Right renal cortex interstitium (tissue), 3 donors: Measurements from ENCODE around the gene PSMA6. TPM values are rescaled to one million over a fixed set of nuclear protein-coding genes. Genes with fewer than 3 reads are reported as not detected.
"Not testable (repeated sequence)": the region's sequence is repeated elsewhere in the genome, so short reads cannot be mapped to it uniquely, and the experiment has no call there.

Source experiments
- DNase-seq, 3 donors: peaks; one replicate each; pipeline ENCODE4 v3.0.0-alpha.2; 2013; ENCODE audit warnings: low read depth in 3 of 3, low spot score in 2 of 3
- polyA plus RNA-seq, 3 donors: library from polyadenylated mRNA; unstranded; fragments of 120-200 nt; gene quantifications; one replicate each; pipeline ENCODE4 v1.2.1, GENCODE V29; 2013; ENCODE audit not compliant: insufficient read length in 3 of 3

The PSMA6 gene
- polyA plus RNA-seq = 100 to 1,000 TPM; 185 to 199 (median 198) TPM

GRCh38 chr14:35292051-35292769 is at the start of gene PSMA6:
TSS of gene PSMA6 (plus strand) at chr14:35292382. CDS start at chr14:35292477, 95 bp downstream.
- DNase-seq = peak; percentile 96 to 99 (median 97)

DNA sequence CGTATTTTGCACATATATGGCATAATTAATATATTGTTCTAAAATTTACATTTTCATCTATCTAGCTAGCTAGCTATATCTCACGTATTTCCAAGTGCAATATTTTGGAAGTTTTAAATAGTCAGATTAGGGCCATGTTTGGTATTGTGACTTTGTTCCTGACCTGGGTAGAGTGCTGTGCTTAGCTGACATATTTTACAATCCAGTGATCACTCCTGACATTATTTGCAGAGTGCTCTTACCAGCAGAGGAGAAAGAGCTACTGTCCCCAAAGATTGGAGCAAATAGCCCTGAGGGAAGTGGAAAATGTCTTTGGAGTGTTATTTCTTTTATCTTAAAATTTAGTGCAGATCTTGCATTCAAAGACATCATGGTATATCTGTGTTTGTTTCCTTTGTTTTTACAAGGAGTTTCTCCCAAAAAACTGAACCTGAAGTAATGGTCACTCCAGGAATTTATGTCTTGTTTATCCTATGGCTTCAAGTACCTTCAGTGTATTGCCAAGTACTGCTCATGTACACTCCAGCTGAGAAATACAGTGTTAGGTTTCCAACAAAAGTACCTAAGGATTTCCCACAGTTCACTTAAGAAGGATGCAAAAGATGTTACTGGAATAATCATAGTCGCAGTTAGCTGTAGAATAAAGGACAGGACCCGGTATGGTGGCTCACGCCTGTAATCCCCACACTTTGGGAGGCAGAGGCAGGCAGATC is 49.4 kb upstream of the PSMA6 start:
- no peak for DNase-seq

GRCh38 chr14:35243956-35244355 is 48.2 kb upstream of the PSMA6 start:
- no peak for DNase-seq

- no peak for DNase-seq
These were observed 47.6 kb upstream of the PSMA6 start for GRCh38 chr14:35244542-35244941.

DNA sequence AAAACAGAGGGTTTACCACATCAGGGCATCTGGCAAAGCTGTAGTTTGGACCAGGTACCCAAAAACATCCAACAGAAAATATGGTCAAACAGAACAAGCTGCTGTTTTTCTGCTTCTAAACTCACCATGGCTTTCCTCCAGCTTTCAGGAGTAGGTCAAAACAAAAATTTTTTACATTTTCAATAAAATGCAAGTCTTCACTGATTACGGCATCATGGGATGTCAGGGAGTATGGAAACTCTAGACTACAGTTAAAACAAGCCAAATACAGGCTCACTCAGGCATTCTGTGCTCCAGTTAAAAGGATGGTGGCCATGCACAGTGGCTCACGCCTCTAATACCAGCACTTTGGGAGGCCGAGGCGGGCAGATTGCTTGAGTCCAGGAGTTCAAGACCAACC is 47.1 kb upstream of the PSMA6 start:
- DNase-seq = no peak

DNA sequence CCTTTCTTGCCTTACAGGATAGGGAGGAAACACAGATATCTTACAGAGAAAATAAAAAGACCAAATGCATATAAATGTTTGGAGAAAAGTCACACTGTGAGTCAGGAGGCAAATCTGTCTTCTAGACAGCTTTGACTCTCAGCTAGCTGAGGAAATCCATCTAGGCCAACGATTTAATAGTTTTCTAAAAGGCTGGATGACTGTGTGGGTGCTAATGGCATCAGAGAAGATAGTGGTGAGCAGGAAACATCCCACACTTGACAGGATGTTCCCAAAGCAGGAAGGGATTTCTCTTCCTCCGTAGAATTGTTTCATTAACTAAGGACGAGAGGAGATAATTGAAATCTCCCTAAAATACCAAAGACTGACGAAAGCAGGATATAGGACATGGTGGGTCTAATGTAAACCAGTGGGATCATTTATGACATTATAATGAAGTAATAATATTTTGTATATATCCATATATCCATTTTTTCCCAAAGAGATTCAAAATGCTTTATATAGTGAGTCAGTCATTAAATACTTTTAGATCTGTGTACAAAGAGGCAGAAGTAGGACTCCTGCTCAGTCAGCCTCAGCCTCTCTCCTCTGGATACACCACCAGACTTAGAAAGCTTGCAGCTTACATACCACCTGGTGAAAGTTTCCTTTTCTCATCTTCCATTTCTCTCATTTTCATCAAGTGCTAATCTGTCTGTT is 44.3 kb upstream of the PSMA6 start:
- DNase-seq = no peak

DNA sequence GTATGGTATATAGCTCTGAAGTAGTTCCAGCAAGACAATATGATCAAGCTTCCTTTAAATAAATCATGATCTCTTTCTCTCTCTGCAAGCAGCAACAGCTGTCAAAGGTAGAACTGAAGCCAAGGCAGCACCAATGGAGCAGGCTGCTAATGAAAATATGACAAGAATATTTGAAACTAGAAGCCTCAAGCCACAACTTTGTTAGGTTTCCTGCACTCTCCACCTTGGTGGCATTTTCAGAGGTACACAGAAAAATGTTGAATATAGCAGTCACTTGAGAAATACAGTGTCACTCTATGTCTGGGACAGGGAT is 43.8 kb upstream of the PSMA6 start:
- no peak for DNase-seq

GRCh38 chr14:35250319-35250718 is 41.9 kb upstream of the PSMA6 start:
- DNase-seq = no peak

GRCh38 chr14:35252451-35252868 is 39.7 kb upstream of the PSMA6 start:
- no peak for DNase-seq

DNA sequence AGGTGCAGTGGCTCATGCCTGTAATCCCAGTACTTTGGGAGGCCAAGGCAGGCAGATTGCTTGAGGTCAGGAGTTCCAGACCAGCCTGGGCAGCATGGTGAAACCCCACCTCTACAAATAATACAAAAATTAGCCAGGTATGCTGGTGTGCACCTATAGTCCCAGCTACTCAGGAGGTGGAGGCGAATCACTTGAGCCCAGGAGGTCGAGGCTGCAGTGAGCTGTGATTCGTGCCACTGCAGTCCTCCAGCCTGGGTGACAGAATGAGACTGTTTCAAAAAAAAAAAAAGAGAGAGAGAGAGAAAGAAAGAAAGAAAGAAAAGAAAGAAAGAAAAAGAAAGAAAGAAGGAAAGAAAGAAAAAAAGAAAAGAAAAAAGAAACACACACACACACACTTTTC is 39.1 kb upstream of the PSMA6 start:
- not testable (repeated sequence) for DNase-seq

DNA sequence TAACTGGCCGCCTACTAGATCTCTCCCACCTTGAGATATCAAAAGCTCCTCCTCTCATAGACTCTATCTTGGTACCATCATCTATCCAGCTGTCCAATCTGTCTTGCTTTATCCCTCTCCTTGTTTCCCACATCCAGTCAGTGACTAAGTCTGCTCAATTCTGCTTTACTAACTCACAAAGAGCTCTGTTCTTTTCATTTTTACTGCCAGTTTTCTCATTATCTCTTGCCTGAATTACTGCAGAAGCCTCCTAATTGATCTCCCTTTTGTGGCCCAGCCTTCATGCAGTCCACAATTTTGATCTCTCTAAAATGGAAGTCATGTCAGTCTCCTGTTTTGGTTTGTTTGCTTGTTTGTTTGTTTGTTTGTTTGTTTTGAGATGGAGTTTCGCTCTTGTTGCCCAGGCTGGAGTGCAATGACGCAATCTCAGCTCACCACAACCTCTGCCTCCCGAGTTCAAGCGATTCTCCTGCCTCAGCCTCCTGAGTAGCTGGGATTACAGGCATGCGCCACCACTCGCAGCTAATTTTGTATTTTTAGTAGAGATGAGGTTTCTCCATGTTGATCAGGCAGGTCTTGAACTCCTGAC is 38.1 kb upstream of the PSMA6 start:
- not testable (repeated sequence) for DNase-seq

GRCh38 chr14:35254736-35255135 is 37.4 kb upstream of the PSMA6 start:
- DNase-seq = no peak

GRCh38 chr14:35255711-35256110 is 36.5 kb upstream of the PSMA6 start:
- no peak for DNase-seq

DNA sequence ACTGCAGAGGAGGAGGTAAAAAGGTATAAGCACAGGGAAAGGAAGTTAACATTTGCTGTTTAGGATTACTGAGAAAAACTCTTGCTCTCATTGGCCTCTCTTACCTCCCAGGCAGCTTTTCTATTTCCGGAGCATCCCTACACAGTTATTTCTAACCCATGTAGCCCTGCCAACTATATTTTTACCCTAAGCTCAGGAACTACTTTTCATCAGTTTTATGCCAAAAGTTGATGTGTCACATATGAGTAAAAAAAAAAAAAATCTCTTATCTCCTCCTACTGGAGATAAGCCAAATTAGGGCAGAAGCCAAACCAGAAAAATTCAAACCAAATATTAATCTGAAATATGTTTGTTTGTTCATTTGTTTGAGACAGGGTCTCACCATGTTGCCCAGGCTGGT is 34.4 kb upstream of the PSMA6 start:
- DNase-seq = no peak

DNA sequence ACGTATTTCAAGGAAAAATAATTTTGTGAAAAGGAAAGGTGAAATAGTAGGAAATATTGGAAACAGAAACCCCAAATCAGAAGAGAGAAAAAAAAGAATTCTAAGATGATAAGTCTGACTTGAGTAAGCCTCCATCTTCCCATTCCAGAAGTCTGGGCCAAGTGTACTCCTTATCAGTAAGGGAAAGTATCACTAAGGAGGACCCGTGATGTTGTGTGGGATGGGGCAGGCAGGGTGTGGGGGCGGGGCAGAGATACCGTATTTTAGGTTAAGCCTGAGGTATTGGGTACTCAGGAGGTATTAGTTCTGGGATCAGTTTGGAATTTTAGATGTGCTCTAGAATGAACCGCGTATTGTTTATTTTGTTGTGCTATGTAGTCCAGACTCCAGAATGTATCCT is 33.8 kb upstream of the PSMA6 start:
- DNase-seq = no peak

- no peak for DNase-seq
These were observed 30.4 kb upstream of the PSMA6 start for GRCh38 chr14:35261774-35262173.

- no peak for DNase-seq
These were observed 29.7 kb upstream of the PSMA6 start for GRCh38 chr14:35262436-35262835.

DNA sequence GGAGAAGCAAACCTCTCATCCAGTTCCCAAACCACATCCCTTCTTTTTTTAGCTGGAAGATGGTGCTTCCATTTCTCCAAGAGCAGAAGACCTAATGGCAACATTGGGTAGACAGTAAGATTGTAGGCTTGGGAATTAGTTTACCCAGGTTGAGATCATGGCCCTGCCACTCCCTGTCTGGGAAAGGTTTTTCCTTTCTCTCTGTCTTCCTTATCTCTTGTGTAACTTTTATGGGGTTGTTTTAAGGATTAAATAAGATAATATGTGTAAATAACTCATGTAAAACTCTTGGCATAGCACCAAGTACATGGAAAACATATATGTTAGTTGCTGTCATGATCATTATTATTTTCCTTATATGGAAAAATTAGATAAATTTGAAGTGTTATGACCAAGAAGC is 23.2 kb upstream of the PSMA6 start:
- DNase-seq = no peak

GRCh38 chr14:35274805-35275204 is 17.4 kb upstream of the PSMA6 start:
- DNase-seq = no peak

- no peak for DNase-seq
These were observed 15.0 kb upstream of the PSMA6 start for GRCh38 chr14:35277179-35277578.

DNA sequence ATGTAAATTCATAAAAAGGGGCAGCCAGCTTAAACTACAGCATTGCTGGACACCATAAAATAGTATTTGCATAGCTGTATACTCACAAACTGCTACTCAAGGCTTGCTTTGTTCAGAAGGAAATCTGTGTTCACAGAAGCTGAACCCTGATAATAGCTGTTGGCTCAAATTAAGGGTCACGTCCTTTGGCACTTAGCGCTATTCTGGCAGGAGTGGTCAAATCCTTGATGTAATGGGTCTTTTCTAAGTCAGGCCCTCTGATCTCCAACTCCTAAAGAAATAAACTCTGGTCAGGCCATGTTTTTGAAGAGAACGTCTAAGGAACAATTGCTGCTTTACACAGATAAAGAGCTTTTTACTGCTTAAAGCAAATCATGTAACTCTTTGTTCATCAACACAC is 12.8 kb upstream of the PSMA6 start:
- DNase-seq = no peak
